ENCODE measurements around the gene ARHGAP40. TPM values are rescaled to one million over a fixed set of nuclear protein-coding genes. Genes with fewer than 3 reads are reported as not detected.
A peak's percentile ranks its signal among the peaks of the same experiment; 100 is the strongest.

ARHGAP40 gene
- total RNA-seq, 1 donor from 2014 or later = not detected

DNA sequence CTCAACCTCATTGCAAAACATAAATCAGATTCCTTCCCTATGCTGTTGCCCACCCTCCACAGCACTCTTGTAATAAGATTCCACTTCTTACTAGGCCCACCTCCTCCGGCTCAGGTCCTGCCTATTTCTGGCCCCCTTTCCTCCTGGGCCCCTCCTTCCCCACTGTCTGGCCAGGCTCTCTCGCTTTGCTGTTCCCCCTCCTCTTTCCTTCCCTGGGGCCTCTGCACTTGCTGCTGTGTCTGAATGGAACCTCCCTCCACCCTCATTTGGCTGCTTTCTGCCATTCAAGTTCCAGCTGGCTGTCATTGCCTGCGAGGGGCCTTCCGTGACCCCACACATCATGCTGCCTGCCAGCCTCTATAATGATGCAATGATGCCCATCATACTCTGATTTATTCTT lies 38.9 kb downstream of the ARHGAP40 start:
- no peak for DNase-seq
- intact Hi-C loops (cut with DNase I) = no loop called here
- ATAC-seq (ENCODE audit: poor library complexity) = no peak

DNA sequence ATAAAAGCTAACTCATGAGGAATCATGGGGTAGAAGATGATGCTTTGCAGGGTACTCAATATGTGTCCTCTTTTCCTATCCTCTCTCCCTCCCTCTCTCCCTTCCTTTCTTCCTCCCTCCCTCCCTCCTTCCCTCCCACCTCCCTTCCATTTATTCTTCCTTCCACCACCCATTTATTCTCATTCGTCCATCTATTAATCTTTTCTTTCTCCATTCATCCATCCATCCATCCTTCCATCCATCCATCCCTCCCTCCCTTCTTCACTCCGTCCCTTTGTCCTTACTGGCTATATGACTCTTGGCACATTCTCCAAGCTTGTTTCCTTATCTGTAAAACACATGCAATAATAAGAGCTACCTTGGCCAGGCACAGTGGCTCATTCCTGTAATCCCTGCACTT lies 40.9 kb downstream of the ARHGAP40 start:
- no peak for ATAC-seq (ENCODE audit: poor library complexity)
- intact Hi-C loops (cut with DNase I) = no loop called here
- no peak for DNase-seq

DNA sequence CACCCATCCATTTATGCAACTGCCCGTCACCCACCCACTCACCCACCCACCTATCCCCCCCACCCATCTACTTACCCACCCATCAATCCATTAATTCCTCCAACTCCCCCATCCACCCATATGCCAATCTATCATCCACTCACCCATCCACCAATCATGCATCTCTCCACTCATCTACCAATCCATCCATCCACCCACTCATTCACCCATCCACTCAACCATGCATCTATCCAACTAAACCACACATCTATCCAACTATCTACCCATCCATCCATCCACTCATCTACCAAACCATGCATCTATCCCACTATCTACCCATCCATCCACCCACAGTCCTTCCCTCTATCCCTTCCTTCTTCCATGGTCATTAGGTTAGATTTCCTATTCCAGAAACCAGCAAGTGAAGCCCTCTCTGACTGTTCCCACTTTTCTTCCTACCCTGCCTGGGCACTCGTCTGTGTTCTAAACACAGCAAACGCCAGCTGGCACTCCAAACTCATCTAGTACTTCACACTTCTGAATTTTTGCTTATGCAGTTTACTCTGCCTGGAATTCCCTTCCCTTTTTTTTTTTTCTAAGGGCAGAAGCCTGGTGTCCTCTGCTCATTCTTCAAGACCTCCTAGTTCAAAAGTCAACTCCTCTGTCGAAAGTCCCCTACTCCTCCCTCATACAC lies 43.1 kb downstream of the ARHGAP40 start:
- intact Hi-C loops (cut with DNase I) = loop anchor here (5.0 kb wide), 2 partner anchors 88 to 108 kb away; no protein-coding TSS in a partner anchor
- DNase-seq (no peak), ATAC-seq (ENCODE audit: poor library complexity) (no peak)

DNA sequence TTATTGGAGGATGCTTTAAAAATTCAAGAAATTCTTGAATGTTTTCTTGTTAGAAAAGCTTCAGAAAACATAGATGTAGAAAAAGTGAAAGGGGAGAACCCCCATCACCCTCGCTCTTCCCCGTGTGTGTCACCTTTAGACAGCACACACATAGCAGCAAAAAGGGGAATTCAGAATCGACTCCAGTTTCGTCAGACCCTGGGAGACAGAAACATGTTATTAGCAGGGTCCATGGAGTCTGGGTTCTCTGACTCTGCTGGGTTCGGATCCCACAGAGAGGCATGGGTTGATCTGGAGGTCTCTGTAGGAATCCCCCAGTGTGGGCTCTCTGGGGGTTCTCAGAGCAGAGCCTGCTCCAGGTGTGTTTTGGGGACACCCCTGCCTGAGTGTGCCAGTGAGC lies 43.7 kb downstream of the ARHGAP40 start:
- intact Hi-C loops (cut with DNase I) = loop anchor here (5.0 kb wide), 2 partner anchors 87 to 107 kb away; no protein-coding TSS in a partner anchor
- ATAC-seq (ENCODE audit: poor library complexity) = no peak

DNA sequence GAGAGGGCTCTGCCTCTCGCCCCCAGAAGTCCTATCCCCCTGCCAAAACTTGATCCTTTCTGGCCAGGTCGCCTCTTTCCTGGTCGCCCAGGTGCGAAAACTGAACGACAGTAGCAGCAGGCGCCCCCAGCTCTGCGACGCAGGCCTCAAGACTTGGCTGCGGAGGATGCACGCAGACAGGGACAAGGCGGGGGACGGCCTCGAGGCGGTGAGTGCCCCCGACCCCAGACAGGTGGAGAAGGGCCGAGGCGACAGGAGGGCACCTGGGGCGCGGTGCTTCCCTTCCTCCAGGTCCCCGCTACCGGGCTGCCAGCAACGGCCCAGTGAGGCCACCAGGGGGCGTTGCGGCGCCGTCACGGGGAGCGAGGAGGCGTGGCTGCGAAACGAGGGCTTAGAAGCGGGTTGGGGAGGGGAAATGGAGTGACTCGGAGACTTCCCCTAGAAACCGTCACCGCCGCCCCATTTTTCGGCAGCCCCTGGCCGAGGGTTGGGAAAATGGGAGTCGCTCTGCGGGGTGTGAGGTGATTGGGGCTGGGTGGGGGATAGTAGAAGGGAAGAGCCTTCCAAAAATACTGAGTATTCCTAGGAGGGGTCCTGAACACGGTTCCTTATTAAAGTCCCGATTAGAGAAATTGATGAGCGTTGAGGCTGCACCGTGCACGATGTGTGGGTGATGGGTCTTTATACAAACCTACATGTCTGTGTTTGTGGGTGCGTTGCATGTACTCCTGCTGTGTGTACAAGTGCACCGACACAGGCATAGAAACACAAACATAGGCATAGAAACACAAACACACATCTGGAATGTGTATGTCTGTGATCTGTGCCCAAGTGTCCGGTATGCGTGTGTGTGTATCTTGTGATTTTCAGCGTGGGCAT lies 44.6 kb downstream of the ARHGAP40 start:
- ATAC-seq (ENCODE audit: poor library complexity) (peak; percentile 96), DNase-seq (peak; percentile 81)
- intact Hi-C loops (cut with DNase I) = loop anchor here (5.0 kb wide), 2 partner anchors 86 to 106 kb away; no protein-coding TSS in a partner anchor

More for the DNA sequence above, 43.7 kb downstream of the ARHGAP40 start:
- no peak for DNase-seq

DNA sequence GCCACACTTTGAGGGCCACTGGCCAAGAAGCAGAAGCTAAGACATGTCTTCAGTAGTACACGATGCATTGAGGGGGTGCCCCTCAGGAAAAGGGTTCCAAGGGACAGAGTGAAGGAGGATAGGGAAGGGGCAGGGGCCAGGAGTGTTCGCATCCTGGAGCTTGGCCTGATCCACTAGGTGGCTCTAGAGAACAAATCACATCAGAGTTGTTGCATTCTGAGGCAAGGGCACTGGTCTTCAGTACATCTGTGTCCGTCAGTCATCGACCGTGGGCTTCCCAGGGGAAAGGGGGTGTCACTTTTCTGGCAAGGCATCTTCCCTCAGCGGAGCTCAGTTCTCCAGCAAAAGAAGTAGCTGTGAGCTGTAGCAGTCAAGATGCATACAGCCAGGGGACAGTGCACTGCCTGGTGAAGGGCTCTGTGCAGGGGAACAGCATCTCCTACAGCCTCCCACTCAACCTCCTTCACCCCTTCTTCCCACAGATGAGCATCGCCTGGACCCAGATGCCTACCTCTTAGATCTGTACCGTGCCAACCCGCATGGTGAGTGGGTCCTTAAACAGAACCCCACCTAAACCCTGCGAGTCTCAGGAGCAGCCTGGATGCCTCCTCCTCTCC lies 47.8 kb downstream of the ARHGAP40 start:
- no peak for DNase-seq
- peak; percentile 57 for ATAC-seq (ENCODE audit: poor library complexity)
- intact Hi-C loops (cut with DNase I) = loop anchor here (5.0 kb wide), 2 partner anchors 83 to 103 kb away; no protein-coding TSS in a partner anchor

DNA sequence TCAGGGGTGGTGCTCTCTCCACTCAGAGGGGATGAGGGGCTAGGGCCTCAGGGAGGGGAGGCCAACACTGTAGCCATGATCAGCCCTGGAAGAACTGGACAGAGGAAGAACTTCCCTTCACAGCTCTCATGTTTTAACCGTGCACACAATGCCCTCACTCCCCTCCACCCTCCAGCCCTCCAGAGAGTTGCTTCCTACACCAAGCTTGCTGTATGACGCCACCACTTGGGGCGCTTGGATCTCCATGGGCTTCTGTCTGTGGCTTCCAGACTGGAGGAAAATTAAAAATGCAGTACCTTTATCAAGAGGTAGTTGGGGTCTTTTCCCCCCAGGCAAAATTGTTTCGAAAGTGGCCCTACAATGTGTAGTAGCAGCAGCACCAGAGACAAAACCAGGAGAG lies 48.4 kb downstream of the ARHGAP40 start:
- DNase-seq (no peak), ATAC-seq (ENCODE audit: poor library complexity) (no peak)
- intact Hi-C loops (cut with DNase I) = loop anchor here (10.0 kb wide), 1 partner anchor 245 kb away; no protein-coding TSS in a partner anchor

DNA sequence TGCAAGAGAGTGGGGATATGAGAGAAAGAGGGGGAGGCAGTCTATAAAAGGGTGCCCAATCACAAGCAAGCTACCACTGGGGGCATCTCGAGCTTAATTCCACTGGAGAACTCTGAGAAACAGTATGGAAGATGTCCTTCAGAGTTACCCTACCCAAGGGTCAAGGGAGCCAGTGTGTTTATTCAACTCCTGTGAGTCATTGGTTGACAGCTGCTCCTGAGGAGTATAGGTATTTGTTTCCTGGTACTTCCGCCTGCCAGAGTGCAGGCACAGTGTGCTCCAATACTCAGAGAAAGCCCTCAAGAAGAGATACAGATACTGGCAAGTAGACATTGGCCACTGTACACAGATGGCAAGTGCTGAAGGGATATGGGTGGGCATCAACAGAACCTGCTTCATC lies 49.5 kb downstream of the ARHGAP40 start:
- DNase-seq = no peak
- intact Hi-C loops (cut with DNase I) = loop anchor here (10.0 kb wide), 1 partner anchor 244 kb away; no protein-coding TSS in a partner anchor
- no peak for ATAC-seq (ENCODE audit: poor library complexity)

DNA sequence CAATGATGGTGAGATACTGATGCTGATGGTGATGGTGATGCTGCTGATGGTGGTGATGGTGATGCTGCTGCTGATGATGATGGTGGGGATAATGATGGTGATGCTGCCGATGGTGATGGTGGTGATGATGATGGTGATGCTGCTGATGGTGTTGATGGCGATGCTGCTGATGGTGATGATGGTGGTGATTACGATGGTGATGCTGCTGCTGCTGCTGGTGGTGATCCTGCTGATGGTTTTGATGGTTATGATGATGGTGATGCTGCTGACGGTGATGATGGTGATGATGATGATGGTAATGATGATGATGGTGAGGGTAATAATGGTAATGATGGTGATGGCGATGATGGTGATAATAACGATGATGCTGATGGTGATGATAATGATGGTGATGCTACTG lies 50.0 kb downstream of the ARHGAP40 start:
- intact Hi-C loops (cut with DNase I) = loop anchor here (10.0 kb wide), 1 partner anchor 243 kb away; no protein-coding TSS in a partner anchor
- no peak for ATAC-seq (ENCODE audit: poor library complexity)
- DNase-seq = no peak

DNA sequence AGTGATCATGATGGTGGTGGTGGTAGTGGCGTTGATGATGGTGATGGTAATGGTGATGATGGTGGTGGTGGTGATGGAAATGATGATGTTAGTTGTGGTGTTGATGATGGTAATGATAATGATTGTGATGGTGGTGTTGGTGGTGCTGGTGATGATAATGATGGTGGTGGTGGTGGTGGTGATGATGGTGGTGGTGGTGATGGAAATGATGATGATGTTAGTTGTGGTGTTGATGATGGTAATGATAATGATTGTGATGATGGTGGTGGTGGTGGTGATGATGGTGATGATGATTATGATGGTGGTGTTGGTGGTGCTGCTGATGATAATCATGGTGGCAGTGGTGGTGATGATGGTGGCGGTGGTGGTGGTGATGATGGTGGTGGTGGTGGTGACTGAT lies 51.4 kb downstream of the ARHGAP40 start:
- DNase-seq (no peak), ATAC-seq (ENCODE audit: poor library complexity) (no peak)
- intact Hi-C loops (cut with DNase I) = loop anchor here (10.0 kb wide), 1 partner anchor 242 kb away; no protein-coding TSS in a partner anchor

DNA sequence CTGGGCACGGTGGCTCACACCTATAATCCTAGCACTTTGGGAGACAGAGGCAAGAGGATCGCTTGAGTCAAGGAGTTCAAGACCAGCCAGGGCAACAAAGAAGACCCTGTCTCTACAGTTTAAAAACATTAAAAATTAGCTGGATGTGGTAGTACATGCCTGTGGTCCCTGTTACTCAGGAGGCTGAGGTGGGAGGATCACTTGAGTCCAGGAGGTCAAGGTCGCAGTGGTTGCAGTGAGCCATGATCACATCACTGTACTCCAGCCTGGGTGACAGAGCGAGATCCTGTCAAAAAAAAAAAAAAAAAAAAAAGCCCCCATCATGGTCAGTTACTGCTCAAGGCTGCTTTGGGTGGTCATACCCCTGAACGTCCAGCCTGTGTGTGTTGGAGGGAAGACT lies 55.8 kb downstream of the ARHGAP40 start:
- ATAC-seq (ENCODE audit: poor library complexity) = no peak
- no peak for DNase-seq
- intact Hi-C loops (cut with DNase I) = loop anchor here (10.0 kb wide), 1 partner anchor 237 kb away; no protein-coding TSS in a partner anchor

DNA sequence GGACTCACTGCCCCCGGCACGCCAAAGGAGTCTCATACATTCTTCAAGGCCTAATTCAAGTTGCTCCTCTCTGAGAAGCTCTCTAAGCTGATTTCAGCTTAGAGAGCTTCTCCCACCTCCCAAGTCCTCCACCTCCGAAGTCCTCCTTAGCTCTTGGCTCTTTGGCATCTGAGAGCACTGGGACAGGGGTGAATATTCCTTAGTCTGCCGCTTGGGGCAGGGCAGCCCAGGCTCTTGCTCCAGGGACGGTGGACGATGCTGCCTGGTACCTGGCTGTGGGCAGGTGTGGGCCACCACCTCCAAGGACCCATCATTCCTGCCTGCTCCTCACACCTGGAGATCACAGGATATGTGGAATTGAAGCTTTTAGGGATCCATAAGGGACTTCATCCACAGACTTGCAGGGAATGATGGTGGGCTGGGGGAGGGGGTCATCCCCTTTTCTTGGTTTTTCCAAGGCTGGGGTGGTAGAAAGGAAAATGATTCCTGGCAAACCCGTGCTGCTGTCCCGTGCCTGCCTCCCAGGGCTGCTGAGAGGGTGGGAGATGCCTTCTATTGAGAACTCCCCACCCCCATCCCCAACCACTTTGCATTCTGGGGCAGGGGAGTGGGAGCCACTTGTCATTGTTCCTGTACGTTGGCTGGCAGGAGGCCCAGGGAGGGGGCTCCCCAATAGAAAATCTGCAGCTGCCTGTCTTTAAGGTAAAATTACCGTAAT lies 57.4 kb downstream of the ARHGAP40 start:
- DNase-seq (no peak), ATAC-seq (ENCODE audit: poor library complexity) (peak; percentile 81)
- intact Hi-C loops (cut with DNase I) = loop anchor here (10.0 kb wide), 1 partner anchor 236 kb away; no protein-coding TSS in a partner anchor

DNA sequence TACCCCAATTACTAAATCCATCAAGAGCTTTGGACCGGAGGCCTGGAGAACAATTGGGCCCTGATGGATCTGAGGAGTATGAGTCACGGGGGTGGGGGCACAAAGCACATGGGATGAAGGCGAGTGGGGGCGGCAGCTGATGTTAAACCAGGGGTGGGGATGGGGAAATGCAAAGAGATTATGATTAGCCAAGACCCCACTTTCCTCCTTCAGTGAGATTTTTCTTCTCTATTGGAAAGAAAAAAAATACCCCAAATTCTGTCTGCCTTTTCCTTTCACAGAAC lies 57.9 kb downstream of the ARHGAP40 start:
- no peak for ATAC-seq (ENCODE audit: poor library complexity)
- intact Hi-C loops (cut with DNase I) = loop anchor here (10.0 kb wide), 1 partner anchor 235 kb away; no protein-coding TSS in a partner anchor
- no peak for DNase-seq

DNA sequence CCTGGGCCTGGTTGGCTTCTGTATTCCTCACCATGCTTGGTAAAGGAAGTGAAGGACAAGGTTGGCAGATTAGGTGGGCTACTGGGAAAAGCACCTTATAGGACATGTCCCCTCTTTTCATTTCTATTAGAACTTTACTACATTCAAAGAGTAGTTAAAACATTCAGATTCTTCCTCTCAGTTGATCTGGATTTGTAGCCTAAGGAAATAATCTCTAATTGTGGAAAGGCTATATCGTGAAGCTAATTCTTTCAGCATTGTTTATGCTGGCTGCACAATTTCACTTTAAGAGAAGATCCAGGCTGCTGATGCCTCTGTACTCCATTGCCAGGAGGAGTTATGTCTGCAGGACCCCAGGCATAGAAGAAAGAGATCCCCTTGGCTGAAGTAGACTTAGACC lies 58.8 kb downstream of the ARHGAP40 start:
- ATAC-seq (ENCODE audit: poor library complexity) = no peak
- intact Hi-C loops (cut with DNase I) = no loop called here

DNA sequence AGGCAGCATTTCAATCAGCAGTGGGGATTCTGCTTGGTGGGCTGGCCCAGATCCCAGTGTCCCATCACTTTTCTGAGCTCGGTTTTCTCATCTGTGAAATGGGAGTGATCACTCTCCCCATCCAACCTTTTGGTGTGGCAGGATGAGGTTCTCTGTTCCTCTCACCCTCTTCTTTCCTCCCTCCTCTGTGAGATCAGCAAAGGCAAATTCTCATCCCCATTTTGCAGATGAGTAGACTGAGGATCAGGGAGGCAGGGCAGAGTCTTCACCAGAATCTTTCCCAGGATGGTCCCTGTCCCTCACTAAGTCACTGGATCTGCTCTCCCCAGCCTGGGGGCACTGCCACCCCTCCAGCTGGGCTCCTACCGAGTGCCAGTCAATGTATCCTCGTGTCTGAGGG lies 62.1 kb downstream of the ARHGAP40 start:
- no peak for ATAC-seq (ENCODE audit: poor library complexity)

More for the DNA sequence above, 58.8 kb downstream of the ARHGAP40 start:
- DNase-seq = no peak

DNA sequence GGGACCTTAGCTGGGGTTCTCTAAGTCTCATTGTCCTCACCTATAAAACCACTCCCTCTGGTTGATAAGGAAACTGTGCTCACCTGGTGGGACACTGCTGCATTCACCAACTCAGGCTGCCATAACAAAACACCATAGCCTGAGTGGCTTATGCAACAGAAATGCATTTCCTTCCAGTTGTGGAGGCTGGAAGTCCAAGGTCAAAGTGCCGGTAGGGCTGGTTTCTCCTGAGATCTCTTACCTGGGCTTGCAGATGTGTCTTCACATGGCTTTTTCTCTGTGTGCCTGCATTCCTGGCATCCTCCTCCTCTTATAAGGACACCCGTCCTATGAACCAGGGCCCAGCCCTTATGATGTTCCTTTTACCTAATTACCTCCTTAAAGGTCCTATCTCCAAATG lies 62.7 kb downstream of the ARHGAP40 start:
- DNase-seq = no peak
- ATAC-seq (ENCODE audit: poor library complexity) = no peak

More for the DNA sequence above, 62.1 kb downstream of the ARHGAP40 start:
- no peak for DNase-seq
- intact Hi-C loops (cut with DNase I) = no loop called here

DNA sequence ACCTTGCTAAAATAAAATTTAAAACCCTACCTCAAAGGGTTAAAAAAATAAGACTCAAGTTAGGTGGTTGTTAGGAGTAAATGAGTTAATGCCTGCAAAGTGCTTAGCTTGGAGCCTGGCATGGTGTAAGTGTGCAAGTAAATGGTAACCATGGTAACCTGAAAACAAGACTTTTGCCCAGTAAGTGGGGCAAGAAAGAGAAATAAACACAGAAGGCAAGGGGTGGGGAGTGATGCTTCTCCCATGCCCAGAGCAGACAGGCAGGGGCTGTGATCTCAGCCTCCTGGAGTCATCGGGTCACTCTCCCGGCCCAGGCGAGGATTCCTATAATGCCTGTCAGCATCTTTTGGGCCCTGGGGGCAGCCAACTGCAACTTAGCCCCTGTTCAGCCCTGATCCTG lies 63.5 kb downstream of the ARHGAP40 start:
- DNase-seq (no peak), ATAC-seq (ENCODE audit: poor library complexity) (no peak)
- intact Hi-C loops (cut with DNase I) = no loop called here

More for the DNA sequence above, 62.7 kb downstream of the ARHGAP40 start:
- intact Hi-C loops (cut with DNase I) = no loop called here

DNA sequence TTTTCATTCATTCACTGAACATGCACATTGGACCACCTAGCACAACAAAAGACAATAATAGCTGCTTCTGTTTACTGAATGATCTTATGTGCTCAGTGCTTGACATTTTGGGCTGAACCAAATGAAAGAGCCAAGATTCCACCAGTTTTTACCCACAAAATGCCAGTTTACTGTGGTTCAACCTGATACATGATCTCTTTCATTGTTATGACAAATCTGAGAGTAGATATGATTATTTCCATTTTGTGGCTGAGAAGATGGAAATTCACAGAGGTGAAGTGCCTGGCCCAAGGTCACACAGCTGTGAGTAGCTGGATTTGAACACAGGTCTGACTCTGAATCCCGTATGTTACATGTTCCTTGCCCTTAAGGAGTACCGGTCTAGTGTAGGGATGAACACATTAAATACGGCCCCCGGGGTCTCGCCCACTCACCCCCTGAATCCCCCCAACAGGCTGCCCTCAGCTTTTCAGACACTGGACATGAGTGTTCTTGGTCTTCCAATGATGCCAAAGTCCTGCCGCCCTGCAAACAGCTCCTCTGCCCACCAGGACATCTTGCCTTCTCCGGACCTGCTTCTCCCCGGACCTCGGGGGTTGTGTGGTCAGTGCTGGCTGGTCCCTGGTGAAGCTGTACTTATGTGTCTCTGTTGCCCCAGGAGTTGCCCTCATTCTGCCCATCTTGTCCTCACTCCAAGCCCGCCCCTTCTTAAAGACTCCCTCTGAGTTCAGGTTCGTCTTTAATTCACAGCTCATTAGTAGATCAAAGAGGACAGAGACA lies 64.1 kb downstream of the ARHGAP40 start:
- ATAC-seq (ENCODE audit: poor library complexity) (no peak), DNase-seq (no peak)
- intact Hi-C loops (cut with DNase I) = no loop called here

All from Right ventricle myocardium superior (tissue), 1 donor.